ENCODE results near the gene USP47.

DNA sequence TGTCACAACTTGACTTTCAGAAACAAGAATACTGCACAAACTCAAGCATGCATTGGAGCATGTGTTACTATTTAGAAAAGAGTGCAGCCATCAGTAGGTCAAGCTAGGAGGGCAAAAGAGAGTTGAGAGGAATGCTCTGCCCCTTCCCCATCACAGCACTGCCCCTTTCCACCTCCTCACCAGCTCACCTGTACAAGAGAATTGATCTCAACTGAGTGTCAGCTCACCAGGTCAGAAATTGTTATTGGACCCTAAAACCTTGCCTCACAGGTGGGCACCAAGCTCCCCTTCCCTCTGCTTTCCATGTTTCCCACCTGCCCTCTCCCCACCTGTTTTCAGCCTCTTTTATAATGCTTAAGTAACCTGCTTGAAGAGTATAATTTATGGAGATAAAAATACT lies 117.8 kb downstream of the USP47 start:
- TF ChIP-seq, protein P1, sequence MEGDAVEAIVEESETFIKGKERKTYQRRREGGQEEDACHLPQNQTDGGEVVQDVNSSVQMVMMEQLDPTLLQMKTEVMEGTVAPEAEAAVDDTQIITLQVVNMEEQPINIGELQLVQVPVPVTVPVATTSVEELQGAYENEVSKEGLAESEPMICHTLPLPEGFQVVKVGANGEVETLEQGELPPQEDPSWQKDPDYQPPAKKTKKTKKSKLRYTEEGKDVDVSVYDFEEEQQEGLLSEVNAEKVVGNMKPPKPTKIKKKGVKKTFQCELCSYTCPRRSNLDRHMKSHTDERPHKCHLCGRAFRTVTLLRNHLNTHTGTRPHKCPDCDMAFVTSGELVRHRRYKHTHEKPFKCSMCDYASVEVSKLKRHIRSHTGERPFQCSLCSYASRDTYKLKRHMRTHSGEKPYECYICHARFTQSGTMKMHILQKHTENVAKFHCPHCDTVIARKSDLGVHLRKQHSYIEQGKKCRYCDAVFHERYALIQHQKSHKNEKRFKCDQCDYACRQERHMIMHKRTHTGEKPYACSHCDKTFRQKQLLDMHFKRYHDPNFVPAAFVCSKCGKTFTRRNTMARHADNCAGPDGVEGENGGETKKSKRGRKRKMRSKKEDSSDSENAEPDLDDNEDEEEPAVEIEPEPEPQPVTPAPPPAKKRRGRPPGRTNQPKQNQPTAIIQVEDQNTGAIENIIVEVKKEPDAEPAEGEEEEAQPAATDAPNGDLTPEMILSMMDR (conservative IDR thresholded peaks at IDR 0.05; ENCODE audit: low read length): no peak
- no peak for TF ChIP-seq EZH2phosphoT487 (IDR thresholded peaks at IDR 0.05; ENCODE audit: borderline replicate concordance, low read depth, low read length)
